Measurements from ENCODE around the gene SLIT3. TPM values are rescaled to one million over a fixed set of nuclear protein-coding genes. Genes with fewer than 3 reads are reported as not detected.

Gene SLIT3
- total RNA-seq, 1 experiment from 2014 or later = 0.10 TPM

DNA sequence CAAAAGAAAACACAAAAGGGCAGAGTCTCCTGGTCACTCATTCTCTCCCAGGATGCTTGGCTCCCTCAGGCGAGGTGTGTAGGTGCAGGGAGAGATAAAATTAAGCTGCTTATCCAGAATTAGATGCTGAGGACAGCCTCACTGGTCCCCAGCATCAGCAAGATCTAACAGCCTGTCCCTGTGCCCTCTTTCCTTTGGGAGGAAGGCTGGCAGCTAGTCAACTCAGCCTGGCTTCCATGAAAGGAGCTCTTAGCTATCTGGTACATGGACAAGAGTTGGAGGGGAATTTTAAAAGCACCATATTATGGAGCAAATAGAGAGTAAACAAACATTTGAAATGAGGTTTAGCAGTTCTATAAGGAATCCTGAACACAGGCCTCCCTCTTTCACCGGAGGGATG, 523.3 kb downstream of the SLIT3 start:
- no peak overlapping the region for H3K27ac ChIP-seq (ENCODE audit: low read depth, low read length)
- ATAC-seq = no peak
- no peaks in the 10 kb centered on the region for H3K9me3 ChIP-seq (ENCODE audit: control insufficient read depth in 1 of 2, insufficient read depth in 1 of 2, low read depth in 1 of 2, low read length in 2 of 2)
- POLR2A ChIA-PET = no interaction called here
- H4K20me1 ChIP-seq (ENCODE audit: insufficient read depth) = no peaks in the 10 kb centered on the region
- no peaks in the 10 kb centered on the region for H3K4me1 ChIP-seq (ENCODE audit: control insufficient read depth in 1 of 2, insufficient read depth in 2 of 2, low read length in 2 of 2)
- no peak overlapping the region for H2AFZ ChIP-seq (ENCODE audit: low read depth, low read length, poor library complexity, severe bottlenecking)
- peaks cover 83% of the 10 kb centered on the region for H3K27me3 ChIP-seq (ENCODE audit: insufficient read depth, low read length)
- CTCF ChIA-PET = no interaction called here
- intact Hi-C loops (cut with micrococcal nuclease) = no loop called here
- TF ChIP-seq JUND (IDR thresholded peaks at IDR 0.05) (no peak), SIN3A (IDR thresholded peaks at IDR 0.05; ENCODE audit: low read depth) (no peak), EZH2phosphoT487 (IDR thresholded peaks at IDR 0.05; ENCODE audit: borderline replicate concordance) (no peak), POLR2AphosphoS5 (IDR thresholded peaks at IDR 0.05; ENCODE audit: low read depth, low read length) (no peak), SP1 (IDR thresholded peaks at IDR 0.05; ENCODE audit: low read depth) (no peak), POLR2A (IDR thresholded peaks at IDR 0.05; ENCODE audit: borderline replicate concordance, extremely low read depth, insufficient read depth, insufficient read length) (no peak), ZFX (IDR thresholded peaks at IDR 0.05) (no peak), CBX3 (IDR thresholded peaks at IDR 0.05; ENCODE audit: low read depth) (no peak), EGR1 (IDR thresholded peaks at IDR 0.05; ENCODE audit: low read depth) (no peak), ELF1 (IDR thresholded peaks at IDR 0.05; ENCODE audit: borderline replicate concordance, low read depth) (no peak), MAX (IDR thresholded peaks at IDR 0.05) (no peak), CEBPB (IDR thresholded peaks at IDR 0.05; ENCODE audit: low read depth) (no peak), FOSL1 (IDR thresholded peaks at IDR 0.05; ENCODE audit: low read depth) (no peak), REST (IDR thresholded peaks at IDR 0.05; ENCODE audit: low read depth) (no peak), YY1 (IDR thresholded peaks at IDR 0.05; ENCODE audit: extremely low read depth, insufficient replicate concordance, low read depth, low read length) (no peak), RAD21 (IDR thresholded peaks at IDR 0.05; ENCODE audit: low read depth) (no peak), EZH2 (IDR thresholded peaks at IDR 0.05) (no peak), ZNF274 (IDR thresholded peaks at IDR 0.05; ENCODE audit: low read depth, low read length) (no peak)
- TF ChIP-seq, protein P1, sequence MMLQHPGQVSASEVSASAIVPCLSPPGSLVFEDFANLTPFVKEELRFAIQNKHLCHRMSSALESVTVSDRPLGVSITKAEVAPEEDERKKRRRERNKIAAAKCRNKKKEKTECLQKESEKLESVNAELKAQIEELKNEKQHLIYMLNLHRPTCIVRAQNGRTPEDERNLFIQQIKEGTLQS (IDR thresholded peaks at IDR 0.05) = no peak
- H3K79me2 ChIP-seq (ENCODE audit: insufficient read depth, low read length) = no peaks in the 10 kb centered on the region
- no peak overlapping the region for H3K9ac ChIP-seq (ENCODE audit: low read length)
- no peaks in the 10 kb centered on the region for H3K36me3 ChIP-seq (ENCODE audit: control insufficient read depth in 1 of 2, insufficient read depth in 2 of 2, low read length in 2 of 2)
- RAD21 ChIA-PET (ENCODE audit: low non-redundant PET in 1 of 2, low total read pairs in 2 of 2, uncharacterized antibody in 2 of 2, unreplicated experiment in 2 of 2) = no interaction called here
- no peak overlapping the region for H3K4me3 ChIP-seq (replicated peaks in 1 of 2; ENCODE audit: low read depth in 1 of 2, low read length in 2 of 2)
- no peak for DNase-seq (ENCODE audit: low read depth, low spot score)
- BruUV-seq (replicated peaks) = no TSS peak
- H3K4me2 ChIP-seq (ENCODE audit: low read length) = no peak overlapping the region
- no peaks in the 10 kb centered on the region for H3K9me2 ChIP-seq (ENCODE audit: insufficient read depth)

Data from HCT116 (cell line).